ENCODE data around the gene WDR33.

DNA sequence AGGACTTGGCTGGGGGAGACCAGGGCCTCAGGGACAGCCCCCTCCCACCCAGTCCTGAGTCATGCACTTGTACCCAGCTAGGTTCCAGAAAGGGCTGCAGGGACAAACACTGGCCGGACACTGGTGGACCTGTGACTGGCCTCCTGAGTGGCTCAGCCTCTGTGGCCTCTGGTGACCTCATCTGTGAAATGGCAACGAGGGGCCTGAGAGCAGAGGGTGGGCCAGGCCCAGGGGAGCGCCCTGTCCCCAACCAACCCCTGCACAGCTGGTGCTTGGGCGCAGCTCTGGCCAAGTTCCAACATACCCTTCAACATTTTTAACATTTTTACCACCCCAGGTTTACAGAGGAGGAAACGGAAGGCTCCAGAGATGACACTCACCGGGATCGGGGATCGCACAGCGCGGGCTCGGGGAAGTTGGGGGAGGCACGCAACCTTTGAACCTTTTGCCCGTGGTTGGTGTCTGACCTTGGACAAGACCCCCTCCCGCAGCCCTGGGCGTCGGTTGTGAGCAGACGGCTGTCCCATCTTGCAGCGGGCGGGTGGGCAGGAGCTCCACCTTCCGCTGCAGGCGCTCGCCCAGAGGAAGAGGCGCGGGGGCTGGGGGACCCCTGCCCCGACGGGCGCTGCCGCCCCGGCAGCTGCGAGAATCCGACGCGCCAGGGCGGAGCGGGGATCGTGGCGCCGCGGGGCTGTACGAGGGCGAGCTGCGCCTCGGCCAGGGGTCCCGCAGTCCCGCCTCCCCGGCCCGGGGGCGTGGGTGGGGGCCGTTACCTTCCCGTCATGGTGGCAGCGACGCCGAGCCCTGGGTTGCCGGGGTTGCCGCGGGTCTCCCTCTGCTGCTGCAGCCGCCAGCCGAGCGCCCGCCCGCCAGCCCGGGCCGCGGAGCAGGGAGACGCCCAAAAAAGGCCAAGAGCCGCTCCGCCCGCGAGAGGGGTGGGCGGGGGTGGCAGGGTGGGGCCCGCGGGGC is 136.4 kb downstream of the WDR33 start:
- TF ChIP-seq, protein P1, sequence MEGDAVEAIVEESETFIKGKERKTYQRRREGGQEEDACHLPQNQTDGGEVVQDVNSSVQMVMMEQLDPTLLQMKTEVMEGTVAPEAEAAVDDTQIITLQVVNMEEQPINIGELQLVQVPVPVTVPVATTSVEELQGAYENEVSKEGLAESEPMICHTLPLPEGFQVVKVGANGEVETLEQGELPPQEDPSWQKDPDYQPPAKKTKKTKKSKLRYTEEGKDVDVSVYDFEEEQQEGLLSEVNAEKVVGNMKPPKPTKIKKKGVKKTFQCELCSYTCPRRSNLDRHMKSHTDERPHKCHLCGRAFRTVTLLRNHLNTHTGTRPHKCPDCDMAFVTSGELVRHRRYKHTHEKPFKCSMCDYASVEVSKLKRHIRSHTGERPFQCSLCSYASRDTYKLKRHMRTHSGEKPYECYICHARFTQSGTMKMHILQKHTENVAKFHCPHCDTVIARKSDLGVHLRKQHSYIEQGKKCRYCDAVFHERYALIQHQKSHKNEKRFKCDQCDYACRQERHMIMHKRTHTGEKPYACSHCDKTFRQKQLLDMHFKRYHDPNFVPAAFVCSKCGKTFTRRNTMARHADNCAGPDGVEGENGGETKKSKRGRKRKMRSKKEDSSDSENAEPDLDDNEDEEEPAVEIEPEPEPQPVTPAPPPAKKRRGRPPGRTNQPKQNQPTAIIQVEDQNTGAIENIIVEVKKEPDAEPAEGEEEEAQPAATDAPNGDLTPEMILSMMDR (tag by site-specific recombination; IDR thresholded peaks at IDR 0.05) = no peak
- no peak for TF ChIP-seq MEIS1 (CRISPR knock-in tag; IDR thresholded peaks at IDR 0.05; ENCODE audit: borderline replicate concordance)
- TF ChIP-seq ZNF169 (tag by site-specific recombination; IDR thresholded peaks at IDR 0.05) = no peak
- no peak for TF ChIP-seq ZNF677 (tag by site-specific recombination; IDR thresholded peaks at IDR 0.05)
- TF ChIP-seq, protein P2, sequence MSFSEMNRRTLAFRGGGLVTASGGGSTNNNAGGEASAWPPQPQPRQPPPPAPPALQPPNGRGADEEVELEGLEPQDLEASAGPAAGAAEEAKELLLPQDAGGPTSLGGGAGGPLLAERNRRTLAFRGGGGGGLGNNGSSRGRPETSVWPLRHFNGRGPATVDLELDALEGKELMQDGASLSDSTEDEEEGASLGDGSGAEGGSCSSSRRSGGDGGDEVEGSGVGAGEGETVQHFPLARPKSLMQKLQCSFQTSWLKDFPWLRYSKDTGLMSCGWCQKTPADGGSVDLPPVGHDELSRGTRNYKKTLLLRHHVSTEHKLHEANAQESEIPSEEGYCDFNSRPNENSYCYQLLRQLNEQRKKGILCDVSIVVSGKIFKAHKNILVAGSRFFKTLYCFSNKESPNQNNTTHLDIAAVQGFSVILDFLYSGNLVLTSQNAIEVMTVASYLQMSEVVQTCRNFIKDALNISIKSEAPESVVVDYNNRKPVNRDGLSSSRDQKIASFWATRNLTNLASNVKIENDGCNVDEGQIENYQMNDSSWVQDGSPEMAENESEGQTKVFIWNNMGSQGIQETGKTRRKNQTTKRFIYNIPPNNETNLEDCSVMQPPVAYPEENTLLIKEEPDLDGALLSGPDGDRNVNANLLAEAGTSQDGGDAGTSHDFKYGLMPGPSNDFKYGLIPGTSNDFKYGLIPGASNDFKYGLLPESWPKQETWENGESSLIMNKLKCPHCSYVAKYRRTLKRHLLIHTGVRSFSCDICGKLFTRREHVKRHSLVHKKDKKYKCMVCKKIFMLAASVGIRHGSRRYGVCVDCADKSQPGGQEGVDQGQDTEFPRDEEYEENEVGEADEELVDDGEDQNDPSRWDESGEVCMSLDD (tag by site-specific recombination; IDR thresholded peaks at IDR 0.05) = no peak
- TF ChIP-seq, protein P3, sequence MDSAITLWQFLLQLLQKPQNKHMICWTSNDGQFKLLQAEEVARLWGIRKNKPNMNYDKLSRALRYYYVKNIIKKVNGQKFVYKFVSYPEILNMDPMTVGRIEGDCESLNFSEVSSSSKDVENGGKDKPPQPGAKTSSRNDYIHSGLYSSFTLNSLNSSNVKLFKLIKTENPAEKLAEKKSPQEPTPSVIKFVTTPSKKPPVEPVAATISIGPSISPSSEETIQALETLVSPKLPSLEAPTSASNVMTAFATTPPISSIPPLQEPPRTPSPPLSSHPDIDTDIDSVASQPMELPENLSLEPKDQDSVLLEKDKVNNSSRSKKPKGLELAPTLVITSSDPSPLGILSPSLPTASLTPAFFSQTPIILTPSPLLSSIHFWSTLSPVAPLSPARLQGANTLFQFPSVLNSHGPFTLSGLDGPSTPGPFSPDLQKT (IDR thresholded peaks at IDR 0.05; ENCODE audit: borderline replicate concordance, low read depth, low read length) = no peak
- TF ChIP-seq ZNF184 (tag by site-specific recombination; IDR thresholded peaks at IDR 0.05) = no peak

All from HEK293 (cell line).